Right lobe of liver (tissue), 4 donors: ENCODE results near the gene WBP1L.

Experiments
- CTCF ChIP-seq, 4 donors: fragments of 200-600 bp in 3 of 4; fragments of 450-650 bp in 1 of 4; IDR thresholded peaks; one replicate each; pipeline versions ENCODE4 v1.5.1 to v1.8.0; 2016 to 2022; ENCODE audit warnings: antibody characterized with exemption in 4 of 4, mild to moderate bottlenecking in 2 of 4
- POLR2A ChIP-seq: fragments of 450-650 bp; IDR thresholded peaks from one replicate; pipeline ENCODE4 v1.6.1; 2017; ENCODE audit warnings: antibody characterized with exemption, mild to moderate bottlenecking
- donor health status: DM: no; HTN: no; CAD: no.
- donor health status: DM: no; HTN: no; CAD: no.
- donor health status: DM: no; HTN: yes; CAD: no.

- TF ChIP-seq CTCF (IDR thresholded peaks at IDR 0.05): no peak
- no peak for TF ChIP-seq POLR2A
Measured at GRCh38 chr10:102712089-102712488, 31.7 kb upstream of the WBP1L start.
